Measurements from ENCODE around the gene TLX2.

DNA sequence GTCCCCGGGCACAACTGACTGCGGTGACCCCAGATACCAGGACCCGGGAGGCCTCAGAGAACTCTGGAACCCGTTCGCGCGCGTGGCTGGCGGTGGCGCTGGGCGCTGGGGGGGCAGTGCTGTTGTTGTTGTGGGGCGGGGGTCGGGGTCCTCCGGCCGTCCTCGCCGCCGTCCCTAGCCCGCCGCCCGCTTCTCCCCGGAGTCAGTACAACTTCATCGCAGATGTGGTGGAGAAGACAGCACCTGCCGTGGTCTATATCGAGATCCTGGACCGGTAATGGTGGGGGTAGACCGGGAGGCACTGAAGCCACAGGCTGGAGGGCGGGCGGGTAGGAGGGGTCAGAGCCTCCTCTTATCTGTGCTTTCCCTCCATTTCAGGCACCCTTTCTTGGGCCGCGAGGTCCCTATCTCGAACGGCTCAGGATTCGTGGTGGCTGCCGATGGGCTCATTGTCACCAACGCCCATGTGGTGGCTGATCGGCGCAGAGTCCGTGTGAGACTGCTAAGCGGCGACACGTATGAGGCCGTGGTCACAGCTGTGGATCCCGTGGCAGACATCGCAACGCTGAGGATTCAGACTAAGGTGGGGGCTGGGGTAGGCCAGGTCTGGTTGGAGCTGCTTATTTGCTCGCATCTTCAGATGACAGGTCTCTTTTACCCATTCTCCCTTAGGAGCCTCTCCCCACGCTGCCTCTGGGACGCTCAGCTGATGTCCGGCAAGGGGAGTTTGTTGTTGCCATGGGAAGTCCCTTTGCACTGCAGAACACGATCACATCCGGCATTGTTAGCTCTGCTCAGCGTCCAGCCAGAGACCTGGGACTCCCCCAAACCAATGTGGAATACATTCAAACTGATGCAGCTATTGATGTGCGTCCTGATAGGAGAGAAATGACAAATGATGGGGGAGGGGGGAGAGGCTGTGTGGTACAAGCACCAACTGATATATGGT is 16.3 kb downstream of the TLX2 start:
- TF ChIP-seq EZH2phosphoT487 (IDR thresholded peaks at IDR 0.05; ENCODE audit: unreplicated experiment) (no peak), POLR2AphosphoS5 (IDR thresholded peaks at IDR 0.05; ENCODE audit: low read depth) (no peak), EZH2 (IDR thresholded peaks at IDR 0.05; ENCODE audit: low read depth, unreplicated experiment) (no peak), CREB1 (CRISPR knock-in tag; IDR thresholded peaks at IDR 0.05; ENCODE audit: low read depth) (no peak), JUNB (IDR thresholded peaks at IDR 0.05; ENCODE audit: unreplicated experiment) (no peak), STAT1 (IDR thresholded peaks at IDR 0.05; ENCODE audit: unreplicated experiment) (no peak)
- TF ChIP-seq, protein P1, sequence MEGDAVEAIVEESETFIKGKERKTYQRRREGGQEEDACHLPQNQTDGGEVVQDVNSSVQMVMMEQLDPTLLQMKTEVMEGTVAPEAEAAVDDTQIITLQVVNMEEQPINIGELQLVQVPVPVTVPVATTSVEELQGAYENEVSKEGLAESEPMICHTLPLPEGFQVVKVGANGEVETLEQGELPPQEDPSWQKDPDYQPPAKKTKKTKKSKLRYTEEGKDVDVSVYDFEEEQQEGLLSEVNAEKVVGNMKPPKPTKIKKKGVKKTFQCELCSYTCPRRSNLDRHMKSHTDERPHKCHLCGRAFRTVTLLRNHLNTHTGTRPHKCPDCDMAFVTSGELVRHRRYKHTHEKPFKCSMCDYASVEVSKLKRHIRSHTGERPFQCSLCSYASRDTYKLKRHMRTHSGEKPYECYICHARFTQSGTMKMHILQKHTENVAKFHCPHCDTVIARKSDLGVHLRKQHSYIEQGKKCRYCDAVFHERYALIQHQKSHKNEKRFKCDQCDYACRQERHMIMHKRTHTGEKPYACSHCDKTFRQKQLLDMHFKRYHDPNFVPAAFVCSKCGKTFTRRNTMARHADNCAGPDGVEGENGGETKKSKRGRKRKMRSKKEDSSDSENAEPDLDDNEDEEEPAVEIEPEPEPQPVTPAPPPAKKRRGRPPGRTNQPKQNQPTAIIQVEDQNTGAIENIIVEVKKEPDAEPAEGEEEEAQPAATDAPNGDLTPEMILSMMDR (conservative IDR thresholded peaks at IDR 0.05; ENCODE audit: low read depth in 2 of 2), result no peak
- TF ChIP-seq, protein P2, sequence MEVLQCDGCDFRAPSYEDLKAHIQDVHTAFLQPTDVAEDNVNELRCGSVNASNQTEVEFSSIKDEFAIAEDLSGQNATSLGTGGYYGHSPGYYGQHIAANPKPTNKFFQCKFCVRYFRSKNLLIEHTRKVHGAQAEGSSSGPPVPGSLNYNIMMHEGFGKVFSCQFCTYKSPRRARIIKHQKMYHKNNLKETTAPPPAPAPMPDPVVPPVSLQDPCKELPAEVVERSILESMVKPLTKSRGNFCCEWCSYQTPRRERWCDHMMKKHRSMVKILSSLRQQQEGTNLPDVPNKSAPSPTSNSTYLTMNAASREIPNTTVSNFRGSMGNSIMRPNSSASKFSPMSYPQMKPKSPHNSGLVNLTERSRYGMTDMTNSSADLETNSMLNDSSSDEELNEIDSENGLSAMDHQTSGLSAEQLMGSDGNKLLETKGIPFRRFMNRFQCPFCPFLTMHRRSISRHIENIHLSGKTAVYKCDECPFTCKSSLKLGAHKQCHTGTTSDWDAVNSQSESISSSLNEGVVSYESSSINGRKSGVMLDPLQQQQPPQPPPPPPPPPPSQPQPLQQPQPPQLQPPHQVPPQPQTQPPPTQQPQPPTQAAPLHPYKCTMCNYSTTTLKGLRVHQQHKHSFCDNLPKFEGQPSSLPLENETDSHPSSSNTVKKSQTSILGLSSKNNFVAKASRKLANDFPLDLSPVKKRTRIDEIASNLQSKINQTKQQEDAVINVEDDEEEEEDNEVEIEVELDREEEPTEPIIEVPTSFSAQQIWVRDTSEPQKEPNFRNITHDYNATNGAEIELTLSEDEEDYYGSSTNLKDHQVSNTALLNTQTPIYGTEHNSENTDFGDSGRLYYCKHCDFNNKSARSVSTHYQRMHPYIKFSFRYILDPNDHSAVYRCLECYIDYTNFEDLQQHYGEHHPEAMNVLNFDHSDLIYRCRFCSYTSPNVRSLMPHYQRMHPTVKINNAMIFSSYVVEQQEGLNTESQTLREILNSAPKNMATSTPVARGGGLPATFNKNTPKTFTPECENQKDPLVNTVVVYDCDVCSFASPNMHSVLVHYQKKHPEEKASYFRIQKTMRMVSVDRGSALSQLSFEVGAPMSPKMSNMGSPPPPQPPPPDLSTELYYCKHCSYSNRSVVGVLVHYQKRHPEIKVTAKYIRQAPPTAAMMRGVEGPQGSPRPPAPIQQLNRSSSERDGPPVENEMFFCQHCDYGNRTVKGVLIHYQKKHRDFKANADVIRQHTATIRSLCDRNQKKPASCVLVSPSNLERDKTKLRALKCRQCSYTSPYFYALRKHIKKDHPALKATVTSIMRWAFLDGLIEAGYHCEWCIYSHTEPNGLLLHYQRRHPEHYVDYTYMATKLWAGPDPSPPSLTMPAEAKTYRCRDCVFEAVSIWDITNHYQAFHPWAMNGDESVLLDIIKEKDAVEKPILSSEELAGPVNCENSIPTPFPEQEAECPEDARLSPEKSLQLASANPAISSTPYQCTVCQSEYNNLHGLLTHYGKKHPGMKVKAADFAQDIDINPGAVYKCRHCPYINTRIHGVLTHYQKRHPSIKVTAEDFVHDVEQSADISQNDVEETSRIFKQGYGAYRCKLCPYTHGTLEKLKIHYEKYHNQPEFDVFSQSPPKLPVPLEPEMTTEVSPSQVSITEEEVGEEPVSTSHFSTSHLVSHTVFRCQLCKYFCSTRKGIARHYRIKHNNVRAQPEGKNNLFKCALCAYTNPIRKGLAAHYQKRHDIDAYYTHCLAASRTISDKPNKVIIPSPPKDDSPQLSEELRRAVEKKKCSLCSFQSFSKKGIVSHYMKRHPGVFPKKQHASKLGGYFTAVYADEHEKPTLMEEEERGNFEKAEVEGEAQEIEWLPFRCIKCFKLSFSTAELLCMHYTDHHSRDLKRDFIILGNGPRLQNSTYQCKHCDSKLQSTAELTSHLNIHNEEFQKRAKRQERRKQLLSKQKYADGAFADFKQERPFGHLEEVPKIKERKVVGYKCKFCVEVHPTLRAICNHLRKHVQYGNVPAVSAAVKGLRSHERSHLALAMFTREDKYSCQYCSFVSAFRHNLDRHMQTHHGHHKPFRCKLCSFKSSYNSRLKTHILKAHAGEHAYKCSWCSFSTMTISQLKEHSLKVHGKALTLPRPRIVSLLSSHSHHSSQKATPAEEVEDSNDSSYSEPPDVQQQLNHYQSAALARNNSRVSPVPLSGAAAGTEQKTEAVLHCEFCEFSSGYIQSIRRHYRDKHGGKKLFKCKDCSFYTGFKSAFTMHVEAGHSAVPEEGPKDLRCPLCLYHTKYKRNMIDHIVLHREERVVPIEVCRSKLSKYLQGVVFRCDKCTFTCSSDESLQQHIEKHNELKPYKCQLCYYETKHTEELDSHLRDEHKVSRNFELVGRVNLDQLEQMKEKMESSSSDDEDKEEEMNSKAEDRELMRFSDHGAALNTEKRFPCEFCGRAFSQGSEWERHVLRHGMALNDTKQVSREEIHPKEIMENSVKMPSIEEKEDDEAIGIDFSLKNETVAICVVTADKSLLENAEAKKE (CRISPR knock-in tag; IDR thresholded peaks at IDR 0.05), result no peak
- TF ChIP-seq, protein P3, sequence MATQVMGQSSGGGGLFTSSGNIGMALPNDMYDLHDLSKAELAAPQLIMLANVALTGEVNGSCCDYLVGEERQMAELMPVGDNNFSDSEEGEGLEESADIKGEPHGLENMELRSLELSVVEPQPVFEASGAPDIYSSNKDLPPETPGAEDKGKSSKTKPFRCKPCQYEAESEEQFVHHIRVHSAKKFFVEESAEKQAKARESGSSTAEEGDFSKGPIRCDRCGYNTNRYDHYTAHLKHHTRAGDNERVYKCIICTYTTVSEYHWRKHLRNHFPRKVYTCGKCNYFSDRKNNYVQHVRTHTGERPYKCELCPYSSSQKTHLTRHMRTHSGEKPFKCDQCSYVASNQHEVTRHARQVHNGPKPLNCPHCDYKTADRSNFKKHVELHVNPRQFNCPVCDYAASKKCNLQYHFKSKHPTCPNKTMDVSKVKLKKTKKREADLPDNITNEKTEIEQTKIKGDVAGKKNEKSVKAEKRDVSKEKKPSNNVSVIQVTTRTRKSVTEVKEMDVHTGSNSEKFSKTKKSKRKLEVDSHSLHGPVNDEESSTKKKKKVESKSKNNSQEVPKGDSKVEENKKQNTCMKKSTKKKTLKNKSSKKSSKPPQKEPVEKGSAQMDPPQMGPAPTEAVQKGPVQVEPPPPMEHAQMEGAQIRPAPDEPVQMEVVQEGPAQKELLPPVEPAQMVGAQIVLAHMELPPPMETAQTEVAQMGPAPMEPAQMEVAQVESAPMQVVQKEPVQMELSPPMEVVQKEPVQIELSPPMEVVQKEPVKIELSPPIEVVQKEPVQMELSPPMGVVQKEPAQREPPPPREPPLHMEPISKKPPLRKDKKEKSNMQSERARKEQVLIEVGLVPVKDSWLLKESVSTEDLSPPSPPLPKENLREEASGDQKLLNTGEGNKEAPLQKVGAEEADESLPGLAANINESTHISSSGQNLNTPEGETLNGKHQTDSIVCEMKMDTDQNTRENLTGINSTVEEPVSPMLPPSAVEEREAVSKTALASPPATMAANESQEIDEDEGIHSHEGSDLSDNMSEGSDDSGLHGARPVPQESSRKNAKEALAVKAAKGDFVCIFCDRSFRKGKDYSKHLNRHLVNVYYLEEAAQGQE (IDR thresholded peaks at IDR 0.05; ENCODE audit: unreplicated experiment), result no peak
